Kidney (tissue), 14 donors: ENCODE measurements around the gene FRMD4A. TPM values are rescaled to one million over a fixed set of nuclear protein-coding genes. Genes with fewer than 3 reads are reported as not detected.
"Not testable (repeated sequence)": the region's sequence is repeated elsewhere in the genome, so short reads cannot be mapped to it uniquely, and the experiment has no call there.

Experiments used
- DNase-seq, 5 donors: peaks; one replicate each; pipeline ENCODE4 v3.0.0-alpha.2; 2013 to 2020
- FAIRE-seq: peaks from 2 replicates; lab custom pipeline; 2012; peaks lifted over from hg19 to GRCh38; lab: Jason Lieb, UNC
- H3K27ac ChIP-seq, 2 donors: one replicate each; pipeline ENCODE4 v1.7.0; 2013; ENCODE audit warnings: low read depth in 2 of 2, low read length in 2 of 2, inconsistent platforms in 1 of 2
- H3K27me3 ChIP-seq: one replicate; pipeline ENCODE4 v1.7.1; 2013; ENCODE audit warnings: low read length, inconsistent platforms; ENCODE audit not compliant: control insufficient read depth, insufficient read depth
- H3K36me3 ChIP-seq, 3 donors: one replicate each; pipeline versions ENCODE4 v1.7.0 to v1.7.1; 2013; ENCODE audit warnings: low read length in 3 of 3, control low read depth in 1 of 3, inconsistent platforms in 1 of 3; ENCODE audit not compliant: insufficient read depth in 3 of 3, control insufficient read depth in 2 of 3
- H3K4me1 ChIP-seq, 3 donors: one replicate each; pipeline versions ENCODE4 v1.7.0 to v1.7.1; 2013; ENCODE audit warnings: low read length in 3 of 3, inconsistent platforms in 1 of 3, low read depth in 1 of 3; ENCODE audit not compliant: control insufficient read depth in 2 of 3, insufficient read depth in 2 of 3
- H3K4me3 ChIP-seq, 3 donors: one replicate each; pipeline versions ENCODE4 v1.7.0 to v1.8.1; 2013; ENCODE audit warnings: low read length in 3 of 3, control low read depth in 1 of 3, inconsistent platforms in 1 of 3
- H3K9ac ChIP-seq, 3 donors: one replicate each; pipeline versions ENCODE4 v1.7.0 to v1.7.1; 2013; ENCODE audit warnings: low read length in 3 of 3, control low read depth in 1 of 3, inconsistent platforms in 1 of 3
- H3K9me3 ChIP-seq, 3 donors: one replicate each; pipeline versions ENCODE4 v1.7.0 to v1.7.1; 2013; ENCODE audit warnings: low read length in 3 of 3, control low read depth in 1 of 3, inconsistent platforms in 1 of 3; ENCODE audit not compliant: control insufficient read depth in 2 of 3, insufficient read depth in 1 of 3
- intact Hi-C: fragments of 100-400 bp; cut with DNase I; formaldehyde crosslinking; loops from one replicate; pipeline ENCODE4 v1.11.1; 2022
- polyA plus RNA-seq: library from polyadenylated mRNA; stranded (reverse); fragments of 350-450 nt; fragmentation: Illumina TruSeq; extraction: RNeasy Lipid Tissue Mini Kit (QIAGEN cat#74804); gene quantifications from one replicate; pipeline ENCODE4 v1.2.3, GENCODE V29; 2014; ENCODE audit warnings: low read depth, low replicate concordance; ENCODE audit not compliant: insufficient read depth
- total RNA-seq: library from RNA; stranded (reverse); fragmentation: NEBNext Ultra II Directional; extraction: Animal tissue kit (Norgen Biotek cat#: 25700); gene quantifications from one replicate; pipeline ENCODE4 v1.2.1, GENCODE V29; 2021
- TF ChIP-seq, protein P1 (sequence below): IDR thresholded peaks from 3 replicates; pipeline ENCODE4 v1.5.1; 2012; ENCODE audit warnings: mild to moderate bottlenecking, moderate library complexity, borderline replicate concordance; ENCODE audit not compliant: insufficient read depth; ENCODE audit errors: extremely low read depth
- donor health status: control.
- donor health status: control.
- donor health status: control.
- donor health status: control.
- donor health status: control.
- donor health status: DM: yes; HTN: yes; CAD: no.
- donor health status: Normal renal cell carcinoma (clear cell type).

FRMD4A gene
- total and polyA plus RNA-seq, 2 donors from 2014 or later: 16.0 to 68.2 TPM

DNA sequence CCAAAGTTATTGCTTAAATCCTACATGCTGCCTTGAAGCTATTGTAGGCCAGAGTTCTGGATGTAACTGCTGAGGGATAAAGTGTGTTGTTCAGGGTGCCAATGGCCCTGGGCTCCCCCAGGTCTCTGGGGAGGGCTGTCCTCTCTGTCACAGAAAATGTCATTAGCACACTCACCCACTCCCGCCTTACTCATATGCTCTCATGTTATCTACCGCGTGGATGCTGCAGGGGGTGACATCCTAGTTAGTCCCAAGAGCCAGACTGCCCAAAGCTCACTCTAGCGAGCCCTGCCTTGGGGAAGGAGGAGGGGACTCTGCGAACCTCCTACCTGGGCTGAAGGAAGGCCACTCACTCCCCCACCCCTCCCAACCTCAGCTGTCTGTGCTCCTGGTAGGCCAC is 122.5 kb downstream of the FRMD4A start:
- DNase-seq: no peak
- FAIRE-seq: no peak
- no peak overlapping the region for H3K27ac ChIP-seq
- H3K9ac ChIP-seq: no peak overlapping the region
- no peaks in the 10 kb centered on the region for H3K36me3 ChIP-seq
- TF ChIP-seq, protein P1, sequence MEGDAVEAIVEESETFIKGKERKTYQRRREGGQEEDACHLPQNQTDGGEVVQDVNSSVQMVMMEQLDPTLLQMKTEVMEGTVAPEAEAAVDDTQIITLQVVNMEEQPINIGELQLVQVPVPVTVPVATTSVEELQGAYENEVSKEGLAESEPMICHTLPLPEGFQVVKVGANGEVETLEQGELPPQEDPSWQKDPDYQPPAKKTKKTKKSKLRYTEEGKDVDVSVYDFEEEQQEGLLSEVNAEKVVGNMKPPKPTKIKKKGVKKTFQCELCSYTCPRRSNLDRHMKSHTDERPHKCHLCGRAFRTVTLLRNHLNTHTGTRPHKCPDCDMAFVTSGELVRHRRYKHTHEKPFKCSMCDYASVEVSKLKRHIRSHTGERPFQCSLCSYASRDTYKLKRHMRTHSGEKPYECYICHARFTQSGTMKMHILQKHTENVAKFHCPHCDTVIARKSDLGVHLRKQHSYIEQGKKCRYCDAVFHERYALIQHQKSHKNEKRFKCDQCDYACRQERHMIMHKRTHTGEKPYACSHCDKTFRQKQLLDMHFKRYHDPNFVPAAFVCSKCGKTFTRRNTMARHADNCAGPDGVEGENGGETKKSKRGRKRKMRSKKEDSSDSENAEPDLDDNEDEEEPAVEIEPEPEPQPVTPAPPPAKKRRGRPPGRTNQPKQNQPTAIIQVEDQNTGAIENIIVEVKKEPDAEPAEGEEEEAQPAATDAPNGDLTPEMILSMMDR: no peak
- H3K4me3 ChIP-seq: no peak overlapping the region
- intact Hi-C loops: no loop called here
- no peaks in the 10 kb centered on the region for H3K9me3 ChIP-seq
- no peaks in the 10 kb centered on the region for H3K27me3 ChIP-seq
- H3K4me1 ChIP-seq: no peaks in the 10 kb centered on the region

DNA sequence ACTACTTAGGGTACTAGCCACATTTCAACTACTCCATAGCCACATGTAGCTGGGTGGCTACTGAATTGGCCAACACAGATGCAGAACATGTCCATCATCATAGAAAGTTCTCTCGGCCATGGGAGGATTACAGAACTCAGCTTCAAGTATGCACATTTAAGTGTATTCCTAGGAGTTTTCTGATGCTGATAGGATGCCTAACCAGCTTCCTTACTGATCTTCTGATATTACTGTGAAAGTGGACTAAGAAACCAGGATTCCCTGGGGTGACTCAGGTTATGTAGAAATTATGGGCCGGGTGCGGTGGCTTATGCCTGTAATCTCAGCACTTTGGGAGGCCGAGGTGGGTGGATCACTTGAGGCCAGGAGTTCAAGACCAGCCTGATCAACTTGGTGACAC is 125.5 kb downstream of the FRMD4A start:
- Histone ChIP-seq H3K27me3 (no peaks in the 10 kb centered on the region), H3K4me1 (no peaks in the 10 kb centered on the region), H3K4me3 (no peak overlapping the region), H3K9me3 (no peaks in the 10 kb centered on the region), H3K36me3 (no peaks in the 10 kb centered on the region), H3K9ac (no peak overlapping the region), H3K27ac (no peak overlapping the region)
- intact Hi-C loops: no loop called here
- DNase-seq (no peak), FAIRE-seq (no peak)
- TF ChIP-seq, protein P1: no peak

DNA sequence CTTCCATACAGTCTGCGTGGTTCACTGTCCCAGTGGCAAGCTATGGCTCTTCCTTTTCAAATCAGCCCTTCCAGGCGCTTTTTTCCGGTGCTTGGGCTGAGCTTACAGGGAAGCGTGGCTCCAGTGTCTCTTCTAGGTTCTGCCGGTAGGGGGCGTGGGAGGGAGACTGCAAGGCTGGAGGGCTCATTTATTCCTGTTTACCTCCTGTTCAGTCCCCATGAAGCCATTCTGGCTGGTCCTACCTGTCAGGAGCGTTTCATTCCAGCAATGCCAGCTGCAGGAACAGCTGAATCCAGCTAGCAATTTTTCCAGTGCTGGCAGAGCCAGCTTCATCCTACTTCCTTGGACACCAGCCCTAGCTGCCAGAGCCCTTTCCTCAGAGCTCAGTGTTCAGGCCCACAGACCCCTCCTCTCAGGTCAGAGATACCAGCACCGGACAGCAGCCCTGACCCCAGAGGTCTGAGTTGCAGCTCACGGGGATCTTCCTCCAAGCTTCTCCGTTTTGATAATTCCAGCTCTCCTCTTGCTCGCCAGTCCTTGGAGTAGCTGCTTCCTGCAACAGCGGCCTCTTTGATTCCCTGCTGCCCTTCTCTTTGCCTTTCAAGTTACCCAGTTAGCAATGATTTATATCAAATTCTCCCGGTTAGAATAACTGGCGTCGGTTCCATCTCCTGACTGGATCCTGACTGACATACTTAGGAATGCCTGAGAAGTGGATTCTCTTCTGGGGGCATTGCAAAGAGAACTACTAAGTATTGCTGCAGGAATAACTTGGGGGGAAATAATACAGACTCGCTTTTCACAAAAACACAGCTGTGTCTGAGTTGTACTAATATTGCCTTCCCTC is 129.8 kb downstream of the FRMD4A start:
- TF ChIP-seq, protein P1: no peak
- Histone ChIP-seq H3K4me3 (no peak overlapping the region), H3K27ac (no peak overlapping the region), H3K4me1 (peaks cover 0 to 5% (median 2%) of the 10 kb centered on the region in 3 donors), H3K36me3 (no peaks in the 10 kb centered on the region), H3K9ac (no peak overlapping the region), H3K9me3 (no peaks in the 10 kb centered on the region), H3K27me3 (no peaks in the 10 kb centered on the region)
- DNase-seq (peak in 4 of 5 donors; percentile 31 to 59 (median 44)), FAIRE-seq (no peak)
- intact Hi-C loops: no loop called here

DNA sequence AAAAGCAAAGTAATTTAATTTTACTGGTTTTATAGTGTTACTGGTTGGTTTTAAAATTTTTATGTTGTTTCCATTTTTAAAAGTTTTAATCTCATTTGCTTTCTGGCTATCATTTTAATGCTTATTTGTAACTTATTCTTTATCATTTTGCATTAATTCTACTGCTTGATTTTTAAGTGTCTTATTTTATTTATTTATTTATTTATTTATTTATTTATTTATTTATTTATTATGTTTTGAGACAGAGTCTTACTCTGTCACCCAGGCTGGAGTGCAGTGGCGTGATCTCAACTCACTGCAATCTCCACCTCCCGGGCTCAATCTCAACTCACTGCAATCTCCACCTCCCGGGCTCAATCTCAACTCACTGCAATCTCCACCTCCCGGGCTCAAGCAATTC is 131.6 kb downstream of the FRMD4A start:
- not testable (repeated sequence) for H3K9me3 ChIP-seq, FAIRE-seq, H3K27me3 ChIP-seq, H3K27ac ChIP-seq, H3K4me1 ChIP-seq, H3K9ac ChIP-seq, DNase-seq, H3K4me3 ChIP-seq, H3K36me3 ChIP-seq
- intact Hi-C loops: loop anchor here (10.0 kb wide), 1 partner anchor 286 kb away; no protein-coding TSS in a partner anchor
